ENCODE measurements around the gene HACL1. TPM values are rescaled to one million over a fixed set of nuclear protein-coding genes. Genes with fewer than 3 reads are reported as not detected.

The HACL1 gene
- polyA plus RNA-seq, 1 of the 3 experiments (the other 2 are of a cell fraction), result 15.1 TPM

DNA sequence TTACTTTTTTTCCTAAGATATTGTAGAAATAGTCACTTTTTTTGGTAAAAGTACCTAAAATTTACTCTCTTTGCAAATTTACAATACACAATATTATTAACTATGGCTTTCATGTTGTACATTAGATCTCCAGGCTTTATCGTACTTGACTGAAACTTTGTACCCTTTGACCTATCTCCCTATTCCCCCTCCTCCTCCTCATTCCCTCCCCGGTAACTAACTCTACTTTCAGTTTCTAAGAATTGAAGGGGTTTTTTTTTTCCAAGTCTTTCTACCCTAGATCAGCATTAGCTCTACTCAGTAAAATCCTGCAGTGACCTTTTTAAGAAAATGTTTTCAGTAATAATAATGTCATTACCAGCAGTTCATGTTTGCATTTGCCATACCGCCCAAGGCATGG lies 10.1 kb downstream of the HACL1 start (continued):
- TF ChIP-seq, protein P1, sequence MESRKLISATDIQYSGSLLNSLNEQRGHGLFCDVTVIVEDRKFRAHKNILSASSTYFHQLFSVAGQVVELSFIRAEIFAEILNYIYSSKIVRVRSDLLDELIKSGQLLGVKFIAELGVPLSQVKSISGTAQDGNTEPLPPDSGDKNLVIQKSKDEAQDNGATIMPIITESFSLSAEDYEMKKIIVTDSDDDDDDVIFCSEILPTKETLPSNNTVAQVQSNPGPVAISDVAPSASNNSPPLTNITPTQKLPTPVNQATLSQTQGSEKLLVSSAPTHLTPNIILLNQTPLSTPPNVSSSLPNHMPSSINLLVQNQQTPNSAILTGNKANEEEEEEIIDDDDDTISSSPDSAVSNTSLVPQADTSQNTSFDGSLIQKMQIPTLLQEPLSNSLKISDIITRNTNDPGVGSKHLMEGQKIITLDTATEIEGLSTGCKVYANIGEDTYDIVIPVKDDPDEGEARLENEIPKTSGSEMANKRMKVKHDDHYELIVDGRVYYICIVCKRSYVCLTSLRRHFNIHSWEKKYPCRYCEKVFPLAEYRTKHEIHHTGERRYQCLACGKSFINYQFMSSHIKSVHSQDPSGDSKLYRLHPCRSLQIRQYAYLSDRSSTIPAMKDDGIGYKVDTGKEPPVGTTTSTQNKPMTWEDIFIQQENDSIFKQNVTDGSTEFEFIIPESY (IDR thresholded peaks at IDR 0.05; ENCODE audit: borderline replicate concordance, low read depth), result no peak
- TF ChIP-seq MXI1 (IDR thresholded peaks at IDR 0.05; ENCODE audit: low read depth, low read length), result no peak

DNA sequence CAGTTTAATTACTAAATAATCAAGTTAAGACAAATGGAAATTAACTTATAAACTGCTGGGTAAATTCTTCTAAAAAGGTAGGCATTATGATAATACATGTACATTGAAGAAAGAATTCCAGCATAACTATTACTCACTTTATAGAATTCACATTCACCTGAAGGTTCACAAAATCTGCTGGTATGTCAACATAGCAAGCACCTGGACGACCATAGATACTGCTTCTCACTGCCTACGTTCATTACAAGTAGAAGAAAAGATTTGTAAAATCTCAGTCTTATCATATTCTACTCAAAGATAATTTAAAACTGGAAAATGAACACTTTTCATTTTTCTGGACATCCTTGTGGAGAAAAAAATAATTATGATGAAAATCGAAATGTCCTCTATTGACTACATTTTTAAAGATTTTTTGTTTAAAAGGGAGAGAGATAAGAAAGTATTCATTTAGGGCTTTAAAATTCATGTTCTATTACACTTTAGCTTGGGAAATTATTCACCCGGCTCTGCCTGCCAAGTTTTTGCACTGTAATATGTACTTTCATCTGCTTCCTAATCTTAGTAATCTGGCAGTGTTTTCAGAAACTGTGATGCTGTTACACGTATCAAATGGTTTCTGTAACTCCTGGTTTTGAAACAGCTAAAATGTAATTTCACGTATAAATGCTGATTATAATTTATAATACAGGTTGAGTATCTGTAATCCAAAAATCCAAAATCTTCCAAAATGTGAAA lies 16.1 kb downstream of the HACL1 start:
- Histone ChIP-seq H3K4me1 (ENCODE audit: control insufficient read depth in 1 of 2, insufficient read depth in 2 of 2, low read depth in 1 of 2, low read length in 1 of 2) (no peaks in the 10 kb centered on the region), H3K4me3 (ENCODE audit: low read depth in 2 of 2, low read length in 1 of 2) (no peak overlapping the region), H2AFZ (ENCODE audit: low read depth) (no peak overlapping the region), H3K27ac (ENCODE audit: low read depth in 2 of 2, low read length in 1 of 2) (no peak overlapping the region), H3K9ac (no peak overlapping the region), H3K9me3 (no peaks in the 10 kb centered on the region), H4K20me1 (ENCODE audit: insufficient read depth) (no peaks in the 10 kb centered on the region), H3K36me3 (replicated peaks in 1 of 2; ENCODE audit: control insufficient read depth in 1 of 2, insufficient read depth in 2 of 2, low read length in 1 of 2) (peaks cover 55 to 60% of the 10 kb centered on the region in 2 experiments), H3F3A (replicated peaks; ENCODE audit: insufficient read depth) (peaks cover 29% of the 10 kb centered on the region), H3K9me2 (no peaks in the 10 kb centered on the region), H3K4me2 (no peak overlapping the region), H3K79me2 (ENCODE audit: insufficient read depth) (no peaks in the 10 kb centered on the region), H3K27me3 (ENCODE audit: insufficient read depth) (no peaks in the 10 kb centered on the region)
- POLR2A ChIA-PET, result no interaction called here
- WGBS (ENCODE audit: low lambda C conversion rate), result 91% methylated on average over 6 of the region's 6 CpGs
- DNase-seq, result no peak
- CTCF ChIA-PET, result interaction anchor here (0.7 to 1.6 kb wide), 4 partner anchors 10 to 27 kb away, joined by 3 to 5 read pairs (median 4); partner anchors contain the start of genes BTD and HACL1
- TF ChIP-seq, protein P2, sequence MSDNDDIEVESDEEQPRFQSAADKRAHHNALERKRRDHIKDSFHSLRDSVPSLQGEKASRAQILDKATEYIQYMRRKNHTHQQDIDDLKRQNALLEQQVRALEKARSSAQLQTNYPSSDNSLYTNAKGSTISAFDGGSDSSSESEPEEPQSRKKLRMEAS (IDR thresholded peaks at IDR 0.05; ENCODE audit: low read depth), result no peak
- TF ChIP-seq FOSL2 (IDR thresholded peaks at IDR 0.05; ENCODE audit: borderline replicate concordance, low read depth) (no peak), EP300 (IDR thresholded peaks at IDR 0.05; ENCODE audit: borderline replicate concordance in 1 of 2, low read depth in 1 of 2, low read length in 1 of 2) (no peak), RCOR1 (IDR thresholded peaks at IDR 0.05; ENCODE audit: low read length) (no peak), JUND (IDR thresholded peaks at IDR 0.05) (no peak), TEAD4 (IDR thresholded peaks at IDR 0.05; ENCODE audit: borderline replicate concordance, insufficient read depth) (no peak), FOXJ3 (CRISPR knock-in tag; IDR thresholded peaks at IDR 0.05) (no peak), MXI1 (IDR thresholded peaks at IDR 0.05; ENCODE audit: low read depth, low read length) (no peak), FOXM1 (IDR thresholded peaks at IDR 0.05; ENCODE audit: low read depth) (no peak), NFIC (IDR thresholded peaks at IDR 0.05; ENCODE audit: borderline replicate concordance) (no peak), ELF1 (IDR thresholded peaks at IDR 0.05) (no peak), YY1 (IDR thresholded peaks at IDR 0.05; ENCODE audit: low read depth) (no peak), SMC3 (IDR thresholded peaks at IDR 0.05; ENCODE audit: low read depth, low read length) (no peak), TAF1 (IDR thresholded peaks at IDR 0.05; ENCODE audit: borderline replicate concordance, low read depth, low read length) (no peak), SIN3A (IDR thresholded peaks at IDR 0.05; ENCODE audit: borderline replicate concordance, low read depth, low read length) (no peak)
- TF ChIP-seq, protein P3, sequence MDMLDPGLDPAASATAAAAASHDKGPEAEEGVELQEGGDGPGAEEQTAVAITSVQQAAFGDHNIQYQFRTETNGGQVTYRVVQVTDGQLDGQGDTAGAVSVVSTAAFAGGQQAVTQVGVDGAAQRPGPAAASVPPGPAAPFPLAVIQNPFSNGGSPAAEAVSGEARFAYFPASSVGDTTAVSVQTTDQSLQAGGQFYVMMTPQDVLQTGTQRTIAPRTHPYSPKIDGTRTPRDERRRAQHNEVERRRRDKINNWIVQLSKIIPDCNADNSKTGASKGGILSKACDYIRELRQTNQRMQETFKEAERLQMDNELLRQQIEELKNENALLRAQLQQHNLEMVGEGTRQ (IDR thresholded peaks at IDR 0.05; ENCODE audit: borderline replicate concordance, low read depth, low read length), result no peak
- TF ChIP-seq, protein P4, sequence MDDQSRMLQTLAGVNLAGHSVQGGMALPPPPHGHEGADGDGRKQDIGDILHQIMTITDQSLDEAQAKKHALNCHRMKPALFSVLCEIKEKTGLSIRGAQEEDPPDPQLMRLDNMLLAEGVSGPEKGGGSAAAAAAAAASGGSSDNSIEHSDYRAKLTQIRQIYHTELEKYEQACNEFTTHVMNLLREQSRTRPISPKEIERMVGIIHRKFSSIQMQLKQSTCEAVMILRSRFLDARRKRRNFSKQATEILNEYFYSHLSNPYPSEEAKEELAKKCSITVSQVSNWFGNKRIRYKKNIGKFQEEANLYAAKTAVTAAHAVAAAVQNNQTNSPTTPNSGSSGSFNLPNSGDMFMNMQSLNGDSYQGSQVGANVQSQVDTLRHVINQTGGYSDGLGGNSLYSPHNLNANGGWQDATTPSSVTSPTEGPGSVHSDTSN (IDR thresholded peaks at IDR 0.05), result no peak
